CD4-positive, alpha-beta T cell treated with Interleukin-6 at 100 ng/mL for 8 hours (primary cell): ENCODE measurements around the gene EMX1.
A peak's percentile ranks its signal among the peaks of the same experiment; 100 is the strongest.

ENCODE experiments used
- DNase-seq: peaks from one replicate; pipeline ENCODE4 v3.0.0-alpha.2; 2020; ENCODE audit warnings: mixed read lengths, low spot score

Gene EMX1

DNA sequence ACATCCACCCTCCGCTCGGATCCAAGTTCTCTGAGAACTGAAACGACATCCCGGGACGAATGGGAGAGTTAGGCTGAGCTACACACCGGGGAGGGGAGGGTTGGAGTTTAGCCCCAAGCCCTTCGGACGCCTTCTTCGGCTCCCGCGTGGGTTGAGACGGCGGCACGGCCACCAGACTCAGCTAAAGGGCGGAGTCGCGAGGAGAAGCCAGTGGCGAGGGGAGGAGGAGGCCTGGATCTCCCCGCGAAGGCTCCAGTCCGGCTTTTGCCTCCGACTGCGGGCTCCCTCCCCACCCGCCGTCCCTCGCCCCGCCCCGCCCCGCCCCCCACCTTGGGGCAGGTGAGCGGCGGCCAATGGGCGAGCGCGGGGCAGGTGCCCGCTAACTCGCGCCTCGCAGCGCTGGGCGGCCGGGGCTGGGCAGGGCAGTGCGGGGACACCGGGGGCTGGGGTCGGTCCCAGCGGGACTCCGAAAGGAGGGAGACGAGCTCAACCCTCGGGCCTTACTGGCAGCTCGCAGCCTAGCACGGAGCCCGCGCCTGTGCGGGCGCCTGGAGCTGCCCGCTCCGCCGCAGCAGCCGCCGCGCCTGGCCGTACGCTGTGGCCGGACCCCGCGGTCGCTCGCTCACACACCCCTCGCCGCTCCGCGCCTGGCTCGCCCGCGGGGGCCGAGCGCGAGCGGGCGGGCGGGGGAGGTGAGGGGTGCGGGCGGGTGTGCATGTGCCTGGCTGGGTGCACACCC lies at the start of gene EMX1:
EMX1 (plus strand) TSS at position 382 of the 739 bp plus-strand sequence; CDS start at position 716, 334 bp downstream.
- peak; percentile 26 for DNase-seq

DNA sequence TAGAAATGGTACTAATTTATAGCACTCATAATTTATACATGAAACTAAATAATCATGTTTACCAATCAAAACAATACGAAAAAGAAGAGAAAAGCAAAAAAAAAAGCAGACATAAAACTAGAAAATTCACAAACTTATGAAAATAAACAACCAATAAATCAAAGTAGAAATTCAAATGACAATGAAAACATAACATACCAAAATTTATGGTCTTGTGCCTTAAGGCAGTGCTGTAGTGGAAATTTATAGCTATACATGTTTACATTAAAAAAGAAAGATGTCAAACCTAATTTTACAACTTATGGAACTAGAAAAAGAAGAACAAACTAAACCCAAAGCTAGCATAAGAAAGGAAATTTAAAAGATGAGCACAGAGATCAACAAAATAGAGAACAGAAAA lies 46.3 kb upstream of the EMX1 start:
- no peak for DNase-seq

DNA sequence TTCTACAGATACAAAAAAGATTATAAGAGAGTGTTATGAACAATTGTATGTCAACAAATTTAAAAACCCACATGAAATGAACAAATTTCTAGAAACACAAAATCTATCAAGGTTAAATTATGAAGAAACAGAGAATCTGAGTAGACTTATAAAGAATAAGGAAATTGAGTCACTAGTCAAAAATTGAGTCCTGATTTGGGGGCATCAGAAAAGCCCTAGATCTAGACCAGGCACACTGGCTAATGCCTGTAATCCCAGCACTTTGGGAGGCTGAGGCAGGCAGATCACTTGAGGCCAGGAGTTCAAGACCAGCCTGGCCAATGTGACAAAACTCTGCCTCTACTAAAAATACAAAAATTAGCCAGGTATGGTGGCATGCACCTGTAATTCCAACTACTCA lies 45.4 kb upstream of the EMX1 start:
- DNase-seq = no peak

- DNase-seq = no peak
These were observed 33.9 kb upstream of the EMX1 start for GRCh38 chr2:72883356-72883962.

DNA sequence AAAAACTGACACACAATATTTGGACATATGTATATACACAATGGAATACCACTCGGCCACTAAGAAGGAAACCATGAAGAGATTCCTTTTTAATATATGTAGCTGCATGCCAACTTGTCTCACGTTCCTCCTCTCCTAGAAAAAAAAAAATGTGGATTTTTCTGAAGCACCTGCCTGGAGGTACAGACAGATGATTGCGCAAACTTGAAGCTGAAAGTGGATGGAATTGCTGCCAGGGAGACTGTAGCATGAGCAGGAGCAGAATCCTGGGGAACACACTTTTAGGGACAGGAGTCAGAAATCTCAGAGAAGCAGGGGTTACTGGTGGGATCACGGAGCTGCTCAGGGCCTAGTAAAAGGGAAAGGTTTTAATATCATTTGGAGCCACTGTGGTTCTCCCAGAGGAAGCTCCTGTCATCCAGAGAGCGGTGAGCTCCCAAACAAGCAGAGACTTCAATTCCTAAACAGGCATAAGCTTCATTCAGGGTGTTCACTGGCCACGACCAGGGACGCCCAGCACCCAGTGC lies 30.8 kb upstream of the EMX1 start:
- no peak for DNase-seq

DNA sequence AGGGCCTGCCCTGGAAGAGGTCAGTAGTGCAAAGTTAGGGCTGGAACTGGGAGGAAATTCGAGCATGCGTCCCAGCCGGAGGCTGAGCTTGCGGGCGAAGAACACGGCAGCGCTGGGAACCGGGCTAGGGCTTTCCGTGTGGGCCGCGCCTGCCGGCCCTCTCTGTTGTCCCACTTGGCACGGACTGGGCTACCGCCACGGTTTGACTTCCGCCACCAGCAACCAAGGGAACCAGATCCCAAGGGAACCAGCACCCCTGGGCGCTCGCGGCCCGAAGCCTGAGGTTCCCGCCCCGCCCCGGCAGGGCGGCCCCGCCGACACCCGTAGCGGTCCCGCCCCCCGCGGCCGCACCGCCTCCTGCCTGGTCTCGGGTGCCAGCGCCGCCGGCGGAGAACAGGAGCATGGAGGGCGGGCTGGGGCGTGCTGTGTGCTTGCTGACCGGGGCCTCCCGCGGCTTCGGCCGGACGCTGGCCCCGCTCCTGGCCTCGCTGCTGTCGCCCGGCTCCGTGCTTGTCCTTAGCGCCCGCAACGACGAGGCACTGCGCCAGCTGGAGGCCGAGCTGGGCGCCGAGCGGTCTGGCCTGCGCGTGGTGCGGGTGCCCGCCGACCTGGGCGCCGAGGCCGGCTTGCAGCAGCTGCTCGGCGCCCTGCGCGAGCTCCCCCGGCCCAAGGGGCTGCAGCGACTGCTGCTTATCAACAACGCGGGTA lies 30.1 kb upstream of the EMX1 start, which contains the start of gene SPR:
SPR (plus strand) TSS at position 377 of the 708 bp plus-strand sequence; CDS start at position 402, 25 bp downstream.
- peak; percentile 24 for DNase-seq

GRCh38 chr2:72887740-72888437 lies 29.4 kb upstream of the EMX1 start:
- DNase-seq = peak; percentile 36

DNA sequence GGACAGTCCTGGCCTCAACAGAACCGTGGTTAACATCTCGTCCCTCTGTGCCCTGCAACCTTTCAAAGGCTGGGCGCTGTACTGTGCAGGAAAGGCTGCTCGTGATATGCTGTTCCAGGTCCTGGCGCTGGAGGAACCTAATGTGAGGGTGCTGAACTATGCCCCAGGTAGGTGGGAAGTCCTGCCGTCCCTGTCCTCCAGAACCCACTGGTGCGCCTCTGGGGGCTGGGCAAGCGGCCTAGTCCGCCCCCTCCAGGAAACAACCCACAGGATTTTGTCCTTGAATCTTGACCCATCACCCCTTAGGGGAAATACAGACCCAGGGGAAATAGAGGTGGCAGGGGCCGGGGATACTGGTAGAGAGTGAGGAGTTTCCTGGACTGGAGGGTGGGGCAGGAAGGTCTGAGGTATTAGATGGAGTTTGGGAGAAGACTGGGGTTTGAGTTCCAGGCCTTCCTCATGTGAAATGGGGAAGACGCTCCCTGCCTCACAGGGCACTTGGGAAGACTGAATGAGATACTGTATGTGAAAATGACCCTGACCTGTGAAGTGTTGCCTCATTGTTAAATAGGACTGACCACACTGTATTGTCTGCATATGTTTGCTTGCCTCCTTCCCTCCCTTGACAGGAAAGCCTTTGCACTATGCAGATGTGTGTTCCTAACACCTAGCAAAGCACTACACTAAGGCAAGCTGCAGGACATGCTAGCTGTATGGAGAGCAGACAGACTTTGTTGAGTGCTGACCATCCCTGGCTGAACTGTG lies 28.7 kb upstream of the EMX1 start:
- no peak for DNase-seq

GRCh38 chr2:72889991-72890390 lies 27.3 kb upstream of the EMX1 start:
- DNase-seq = no peak

GRCh38 chr2:72891091-72891818 lies 26.1 kb upstream of the EMX1 start:
- DNase-seq = no peak

DNA sequence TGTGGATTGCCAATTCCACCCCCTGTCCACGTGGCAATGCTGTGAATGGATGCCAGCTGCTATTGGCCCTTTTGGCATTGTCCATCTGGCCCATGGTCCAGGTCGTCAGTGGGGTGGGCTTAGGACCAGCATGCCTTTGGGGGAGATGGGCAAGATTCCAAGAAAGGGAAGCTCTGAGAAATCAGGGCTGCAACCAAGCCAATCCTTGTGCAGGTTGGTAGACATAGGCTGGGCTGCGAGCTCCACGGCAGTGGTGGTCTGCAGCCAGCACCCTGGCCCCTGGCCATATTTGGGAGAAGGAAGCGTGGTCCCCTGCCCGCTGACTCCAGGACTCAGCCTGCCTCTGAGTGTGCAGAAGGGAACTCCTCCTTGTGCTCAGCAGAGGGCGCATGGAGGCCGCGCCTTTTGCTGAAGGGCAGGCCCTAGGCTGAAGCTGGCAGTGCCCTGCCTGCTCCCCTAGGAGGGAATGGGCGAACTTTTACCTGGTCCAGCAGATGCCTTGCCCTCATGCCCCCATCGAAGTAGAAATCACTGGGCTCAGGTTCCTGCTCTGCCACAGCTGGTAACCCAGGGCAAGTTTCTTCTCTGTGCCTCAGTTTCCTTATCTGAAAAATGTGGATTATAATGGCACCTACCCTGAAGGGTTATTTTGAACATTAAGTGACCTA lies 24.7 kb upstream of the EMX1 start:
- DNase-seq = peak; percentile 49

DNA sequence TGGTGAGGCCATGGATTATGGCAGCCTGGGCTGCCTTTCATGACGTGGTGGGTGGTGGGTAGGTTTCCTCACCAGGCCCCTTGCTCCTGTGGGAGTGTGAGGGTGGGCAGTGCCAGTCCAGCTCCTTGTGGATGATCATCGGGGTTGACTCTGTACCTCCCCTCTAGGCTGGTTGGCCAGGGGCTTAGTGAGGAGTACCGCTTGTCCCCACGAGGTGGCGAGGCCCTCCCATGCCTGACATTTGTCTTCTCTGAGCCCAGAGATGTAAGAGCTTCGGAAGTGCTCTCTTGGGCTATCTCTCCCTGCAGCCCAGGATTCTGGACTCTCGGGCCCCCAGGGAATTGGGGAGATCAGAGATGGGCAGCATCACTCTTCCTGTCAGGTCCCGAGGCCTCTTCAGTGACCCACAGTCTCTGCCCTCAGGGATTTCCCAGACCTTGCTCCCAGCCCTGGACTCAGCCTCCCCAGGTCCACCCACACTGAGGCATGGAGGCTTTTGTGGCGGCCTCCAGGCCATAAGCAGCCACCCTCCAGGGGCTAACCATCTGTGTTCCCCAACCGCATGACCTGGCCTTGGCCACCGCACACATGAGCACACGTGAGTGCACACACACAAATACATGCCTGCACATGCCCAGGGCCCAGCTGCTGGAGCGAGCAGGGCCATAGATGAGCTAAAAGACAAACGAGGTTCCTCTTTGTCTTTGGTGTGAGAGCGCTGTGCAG lies 23.6 kb upstream of the EMX1 start:
- no peak for DNase-seq

GRCh38 chr2:72894514-72894913 lies 22.8 kb upstream of the EMX1 start:
- DNase-seq = no peak

- DNase-seq = no peak
These were observed 22.2 kb upstream of the EMX1 start for GRCh38 chr2:72895154-72895553.

- no peak for DNase-seq
These were observed 21.5 kb upstream of the EMX1 start for GRCh38 chr2:72895759-72896281.

GRCh38 chr2:72896446-72896845 lies 20.9 kb upstream of the EMX1 start:
- DNase-seq = no peak

DNA sequence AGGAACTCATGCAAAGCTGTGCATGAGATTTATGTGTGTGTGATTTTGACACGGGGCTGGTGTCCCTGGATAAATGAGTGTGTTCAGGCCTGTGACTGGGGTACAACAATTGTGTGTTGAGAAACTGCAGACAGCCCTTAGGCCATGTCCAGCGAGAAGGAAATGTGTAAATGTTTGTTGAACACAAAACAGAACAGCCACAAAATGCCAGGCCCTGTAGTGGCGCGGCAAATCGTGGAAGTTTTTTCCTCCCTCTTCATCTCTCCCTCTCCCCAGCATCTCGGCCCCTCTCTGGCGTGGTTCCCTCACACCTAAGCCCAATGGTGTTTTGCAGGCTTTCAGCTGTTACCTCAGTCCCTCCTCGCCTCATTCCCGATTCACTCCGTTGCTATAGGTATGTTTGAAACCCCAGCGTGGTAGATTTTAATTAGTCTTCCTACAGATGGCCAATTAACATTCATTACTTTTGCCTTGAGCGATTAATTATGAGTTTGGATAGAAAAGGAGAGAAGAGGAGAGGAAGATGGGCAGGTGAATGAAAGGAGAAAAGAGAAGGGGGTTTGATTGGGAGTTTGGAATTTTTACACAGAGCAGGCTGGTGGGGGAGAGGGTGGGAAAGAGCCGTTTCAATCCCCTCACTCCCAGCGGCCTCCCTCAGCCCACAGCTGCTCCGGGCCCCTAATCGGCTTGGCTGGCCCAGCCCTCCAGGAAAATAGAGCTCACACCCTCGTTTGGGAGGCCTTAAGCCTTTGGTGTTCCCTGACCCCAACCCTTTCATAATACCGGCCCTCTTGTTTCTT lies 19.3 kb upstream of the EMX1 start:
- DNase-seq = no peak

- no peak for DNase-seq
These were observed 18.8 kb upstream of the EMX1 start for GRCh38 chr2:72898585-72898906.
